ENCODE measurements around the gene MCRIP1. TPM values are rescaled to one million over a fixed set of nuclear protein-coding genes. Genes with fewer than 3 reads are reported as not detected.

MCRIP1 gene
- total RNA-seq, 3 donors from 2014 or later (not counting 1 experiment from before 2014, with no cell fraction given) = 81.1 to 95.5 (median 84.2) TPM

DNA sequence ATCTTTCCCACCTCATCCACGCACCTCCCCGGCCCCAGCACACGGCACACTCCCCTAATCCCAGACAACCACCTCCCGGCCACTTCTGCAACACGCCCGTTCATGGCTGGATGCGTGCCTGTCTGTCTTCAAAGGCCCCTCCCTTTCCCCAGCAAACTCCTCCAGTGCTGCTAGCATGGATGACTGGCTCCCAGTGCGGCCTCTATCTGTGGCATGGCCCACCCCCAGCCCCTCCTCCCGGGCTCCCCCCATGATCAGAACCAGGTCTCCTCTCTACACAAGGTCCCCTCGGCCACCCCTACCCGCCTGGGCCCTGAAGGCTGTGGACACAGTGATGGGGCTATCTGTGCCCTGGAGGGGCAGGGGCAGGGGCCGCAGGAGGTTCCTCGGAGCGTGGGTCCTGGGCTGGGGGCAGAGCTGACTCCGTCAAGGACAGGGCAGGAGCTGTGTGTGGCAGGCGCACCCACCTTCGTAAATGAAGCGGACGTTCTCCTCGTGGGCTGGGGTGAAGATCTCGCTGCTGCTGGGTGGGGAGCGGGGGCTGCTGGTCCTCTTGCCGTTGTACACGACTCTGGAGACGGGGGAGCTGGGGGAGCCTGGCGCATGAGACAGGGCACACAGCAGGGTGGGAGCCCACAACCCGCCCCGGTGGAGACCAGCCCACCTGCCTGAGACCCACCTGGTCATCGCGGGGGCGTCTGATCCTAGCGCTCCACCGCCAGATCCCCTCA lies 9.1 kb downstream of the MCRIP1 start:
- DNase-seq = no peak
- WGBS (ENCODE audit: insufficient coverage) = 96% methylated on average over 33 of the region's 33 CpGs
- no peaks in the 10 kb centered on the region for H3K9me3 Mint-ChIP-seq
- no peak for ATAC-seq
- no peak overlapping the region for H3K4me3 Mint-ChIP-seq
- no peaks in the 10 kb centered on the region for H3K9me3 ChIP-seq (ENCODE audit: control insufficient read depth, insufficient read depth, low read length)
- no peak overlapping the region for H3K27ac ChIP-seq (ENCODE audit: low read length)
- H3K4me3 ChIP-seq (ENCODE audit: low read length) = no peak overlapping the region
- no peaks in the 10 kb centered on the region for H3K27me3 Mint-ChIP-seq (ENCODE audit: low read depth in 2 of 2)
- H3K27me3 ChIP-seq (ENCODE audit: control insufficient read depth, insufficient read depth, low read length) = no peaks in the 10 kb centered on the region
- peaks cover 7% of the 10 kb centered on the region for H3K36me3 ChIP-seq (ENCODE audit: control insufficient read depth, insufficient read depth, low read length)
- peaks cover 7 to 14% of the 10 kb centered on the region in 2 donors for H3K4me1 Mint-ChIP-seq
- peaks cover 3% of the 10 kb centered on the region for H3K4me1 ChIP-seq (ENCODE audit: control insufficient read depth, insufficient read depth, low read length)
- no peak overlapping the region for H3K27ac Mint-ChIP-seq
- TF ChIP-seq, protein P1, sequence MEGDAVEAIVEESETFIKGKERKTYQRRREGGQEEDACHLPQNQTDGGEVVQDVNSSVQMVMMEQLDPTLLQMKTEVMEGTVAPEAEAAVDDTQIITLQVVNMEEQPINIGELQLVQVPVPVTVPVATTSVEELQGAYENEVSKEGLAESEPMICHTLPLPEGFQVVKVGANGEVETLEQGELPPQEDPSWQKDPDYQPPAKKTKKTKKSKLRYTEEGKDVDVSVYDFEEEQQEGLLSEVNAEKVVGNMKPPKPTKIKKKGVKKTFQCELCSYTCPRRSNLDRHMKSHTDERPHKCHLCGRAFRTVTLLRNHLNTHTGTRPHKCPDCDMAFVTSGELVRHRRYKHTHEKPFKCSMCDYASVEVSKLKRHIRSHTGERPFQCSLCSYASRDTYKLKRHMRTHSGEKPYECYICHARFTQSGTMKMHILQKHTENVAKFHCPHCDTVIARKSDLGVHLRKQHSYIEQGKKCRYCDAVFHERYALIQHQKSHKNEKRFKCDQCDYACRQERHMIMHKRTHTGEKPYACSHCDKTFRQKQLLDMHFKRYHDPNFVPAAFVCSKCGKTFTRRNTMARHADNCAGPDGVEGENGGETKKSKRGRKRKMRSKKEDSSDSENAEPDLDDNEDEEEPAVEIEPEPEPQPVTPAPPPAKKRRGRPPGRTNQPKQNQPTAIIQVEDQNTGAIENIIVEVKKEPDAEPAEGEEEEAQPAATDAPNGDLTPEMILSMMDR (IDR thresholded peaks at IDR 0.05) = no peak
- intact Hi-C loops (cut with micrococcal nuclease) = no loop called here
- no peaks in the 10 kb centered on the region for H3K36me3 Mint-ChIP-seq

- TF ChIP-seq, protein P1 (IDR thresholded peaks at IDR 0.05) = no peak
- no peaks in the 10 kb centered on the region for H3K36me3 Mint-ChIP-seq
- Histone ChIP-seq H3K36me3 (ENCODE audit: control insufficient read depth, insufficient read depth, low read length) (peaks cover 7% of the 10 kb centered on the region), H3K4me1 (ENCODE audit: control insufficient read depth, insufficient read depth, low read length) (peaks cover 3% of the 10 kb centered on the region), H3K27me3 (ENCODE audit: control insufficient read depth, insufficient read depth, low read length) (no peaks in the 10 kb centered on the region), H3K27ac (ENCODE audit: low read length) (no peak overlapping the region), H3K9me3 (ENCODE audit: control insufficient read depth, insufficient read depth, low read length) (no peaks in the 10 kb centered on the region), H3K4me3 (ENCODE audit: low read length) (no peak overlapping the region)
- peaks cover under 1 to 8% of the 10 kb centered on the region in 2 donors for H3K4me1 Mint-ChIP-seq
- H3K9me3 Mint-ChIP-seq = no peaks in the 10 kb centered on the region
- H3K27ac Mint-ChIP-seq = no peak overlapping the region
- ATAC-seq = no peak
- H3K27me3 Mint-ChIP-seq (ENCODE audit: low read depth in 2 of 2) = no peaks in the 10 kb centered on the region
- no peak overlapping the region for H3K4me3 Mint-ChIP-seq
- WGBS (ENCODE audit: insufficient coverage) = 96% methylated on average over 30 of the region's 30 CpGs
- intact Hi-C loops (cut with micrococcal nuclease) = no loop called here
- DNase-seq = no peak
Measured at GRCh38 chr17:81822996-81823819, 9.9 kb downstream of the MCRIP1 start.

DNA sequence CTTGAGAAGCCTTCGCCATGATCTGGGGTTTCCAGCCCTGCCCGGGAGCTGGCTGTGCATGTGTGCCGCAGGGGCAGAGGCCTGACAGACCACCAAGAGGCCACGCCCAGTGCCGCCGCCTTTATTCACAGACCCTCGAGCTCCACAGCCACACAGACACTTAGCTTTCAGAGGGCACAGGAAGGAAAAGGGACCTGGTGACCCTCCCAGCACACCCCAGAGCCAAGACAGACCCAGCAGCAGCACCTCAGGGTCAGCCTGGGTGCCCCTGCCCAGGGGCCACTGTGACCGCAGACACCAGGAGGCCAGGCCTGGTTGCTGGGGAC lies 10.8 kb downstream of the MCRIP1 start:
- intact Hi-C loops (cut with micrococcal nuclease) = no loop called here
- H3K4me1 Mint-ChIP-seq = peaks cover 0 to 7% of the 10 kb centered on the region in 2 donors
- TF ChIP-seq, protein P1 (IDR thresholded peaks at IDR 0.05) = no peak
- H3K9me3 Mint-ChIP-seq = no peaks in the 10 kb centered on the region
- ATAC-seq = no peak
- Histone ChIP-seq H3K27ac (ENCODE audit: low read length) (no peak overlapping the region), H3K4me1 (ENCODE audit: control insufficient read depth, insufficient read depth, low read length) (peaks cover 3% of the 10 kb centered on the region), H3K4me3 (ENCODE audit: low read length) (no peak overlapping the region), H3K27me3 (ENCODE audit: control insufficient read depth, insufficient read depth, low read length) (no peaks in the 10 kb centered on the region), H3K36me3 (ENCODE audit: control insufficient read depth, insufficient read depth, low read length) (peaks cover 7% of the 10 kb centered on the region), H3K9me3 (ENCODE audit: control insufficient read depth, insufficient read depth, low read length) (no peaks in the 10 kb centered on the region)
- 93% methylated on average over 8 of the region's 8 CpGs for WGBS (ENCODE audit: insufficient coverage)
- H3K27ac Mint-ChIP-seq = no peak overlapping the region
- peaks cover 0 to 7% of the 10 kb centered on the region in 2 donors for H3K27me3 Mint-ChIP-seq (ENCODE audit: low read depth in 2 of 2)
- no peaks in the 10 kb centered on the region for H3K36me3 Mint-ChIP-seq
- DNase-seq = no peak
- H3K4me3 Mint-ChIP-seq = no peak overlapping the region

All from natural killer cell (primary cell).